Lower lobe of right lung (tissue), 2 donors: ENCODE results near the gene SIAH1. TPM values are rescaled to one million over a fixed set of nuclear protein-coding genes. Genes with fewer than 3 reads are reported as not detected.

Experiments
- ATAC-seq, 2 donors: fragments of 200-7000 bp; cut with Tn5 transposase; one replicate each; pipeline ENCODE4 v1.9.1; 2020 to 2022; ENCODE audit warnings: mild to moderate bottlenecking in 2 of 2, moderate library complexity in 2 of 2
- DNase-seq: peaks from one replicate; pipeline ENCODE4 v3.0.0-alpha.2; 2020
- H3K27ac ChIP-seq: fragments of 200-600 bp; one replicate; pipeline ENCODE4 v1.8.0; 2022
- H3K27me3 ChIP-seq: fragments of 200-600 bp; one replicate; pipeline ENCODE4 v1.8.0; 2022; ENCODE audit warnings: low read depth
- H3K36me3 ChIP-seq: fragments of 200-600 bp; one replicate; pipeline ENCODE4 v1.8.0; 2022; ENCODE audit warnings: mild to moderate bottlenecking
- H3K4me1 ChIP-seq: fragments of 200-600 bp; one replicate; pipeline ENCODE4 v1.8.0; 2022
- H3K4me3 ChIP-seq: fragments of 200-600 bp; one replicate; pipeline ENCODE4 v1.8.0; 2022; ENCODE audit warnings: mild to moderate bottlenecking
- H3K9me3 ChIP-seq: fragments of 200-600 bp; one replicate; pipeline ENCODE4 v1.8.0; 2022
- intact Hi-C: fragments of 100-400 bp; cut with DNase I; formaldehyde crosslinking; loops from one replicate; pipeline ENCODE4 v1.11.0; 2022
- total RNA-seq: library from RNA; stranded (reverse); fragmentation: NEBNext Ultra II Directional; extraction: Animal tissue kit (Norgen Biotek cat#: 25700); gene quantifications from one replicate; pipeline ENCODE4 v1.2.1, GENCODE V29; 2021
- TF ChIP-seq, protein P1 (sequence below): fragments of 200-600 bp; IDR thresholded peaks from one replicate; pipeline ENCODE4 v1.8.0; 2022; ENCODE audit warnings: antibody characterized with exemption, mild to moderate bottlenecking
- donor health status: DM: no; HTN: yes; CAD: no; lungs with severe emphysema.

The SIAH1 gene
- total RNA-seq, 1 donor from 2014 or later = 24.4 TPM

DNA sequence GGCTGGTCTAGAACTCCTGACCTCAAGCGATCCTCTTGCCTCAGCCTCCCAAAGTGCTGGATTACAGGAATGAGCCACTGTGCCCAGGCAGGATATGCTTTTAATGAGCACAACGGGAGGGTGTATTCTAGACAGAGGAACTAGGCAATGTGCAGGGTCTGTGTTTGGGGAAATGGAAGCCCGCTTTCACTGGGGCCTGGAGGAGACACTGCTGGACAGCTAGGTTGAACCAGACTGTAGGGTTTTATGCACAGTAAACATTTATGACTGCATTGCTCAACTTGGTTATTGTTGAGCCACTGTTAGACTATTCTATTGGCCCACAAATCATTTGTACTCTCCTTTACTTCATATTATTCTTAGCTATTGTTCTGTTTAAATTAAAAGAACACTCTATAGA, 10.2 kb upstream of the SIAH1 start:
- no peak for DNase-seq
- intact Hi-C loops = no loop called here
- no peaks in the 10 kb centered on the region for H3K36me3 ChIP-seq
- TF ChIP-seq, protein P1, sequence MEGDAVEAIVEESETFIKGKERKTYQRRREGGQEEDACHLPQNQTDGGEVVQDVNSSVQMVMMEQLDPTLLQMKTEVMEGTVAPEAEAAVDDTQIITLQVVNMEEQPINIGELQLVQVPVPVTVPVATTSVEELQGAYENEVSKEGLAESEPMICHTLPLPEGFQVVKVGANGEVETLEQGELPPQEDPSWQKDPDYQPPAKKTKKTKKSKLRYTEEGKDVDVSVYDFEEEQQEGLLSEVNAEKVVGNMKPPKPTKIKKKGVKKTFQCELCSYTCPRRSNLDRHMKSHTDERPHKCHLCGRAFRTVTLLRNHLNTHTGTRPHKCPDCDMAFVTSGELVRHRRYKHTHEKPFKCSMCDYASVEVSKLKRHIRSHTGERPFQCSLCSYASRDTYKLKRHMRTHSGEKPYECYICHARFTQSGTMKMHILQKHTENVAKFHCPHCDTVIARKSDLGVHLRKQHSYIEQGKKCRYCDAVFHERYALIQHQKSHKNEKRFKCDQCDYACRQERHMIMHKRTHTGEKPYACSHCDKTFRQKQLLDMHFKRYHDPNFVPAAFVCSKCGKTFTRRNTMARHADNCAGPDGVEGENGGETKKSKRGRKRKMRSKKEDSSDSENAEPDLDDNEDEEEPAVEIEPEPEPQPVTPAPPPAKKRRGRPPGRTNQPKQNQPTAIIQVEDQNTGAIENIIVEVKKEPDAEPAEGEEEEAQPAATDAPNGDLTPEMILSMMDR = no peak
- ATAC-seq = peak in 1 of 2 donors; percentile 34
- H3K9me3 ChIP-seq = no peaks in the 10 kb centered on the region
- no peak overlapping the region for H3K4me3 ChIP-seq
- H3K27me3 ChIP-seq = no peaks in the 10 kb centered on the region
- H3K4me1 ChIP-seq = no peaks in the 10 kb centered on the region
- no peak overlapping the region for H3K27ac ChIP-seq

DNA sequence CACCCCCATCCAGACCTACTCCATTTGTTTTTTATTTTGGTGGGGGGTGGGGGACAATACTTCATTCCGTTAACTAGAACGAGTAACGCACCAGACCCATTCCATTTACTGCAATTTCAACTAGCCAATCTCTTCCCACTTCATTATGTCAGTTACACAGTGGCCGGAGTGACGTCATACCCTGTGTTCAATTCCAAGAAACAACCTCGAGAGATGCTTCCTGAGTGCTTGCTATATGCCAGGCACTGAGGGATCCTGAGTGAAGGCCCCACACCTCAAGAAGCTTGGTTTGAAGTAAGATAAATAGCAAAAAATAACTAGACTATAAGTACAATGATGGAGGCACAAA, 9.1 kb upstream of the SIAH1 start:
- H3K27ac ChIP-seq = peak overlapping the region; percentile 24
- TF ChIP-seq, protein P1 = no peak
- DNase-seq = no peak
- H3K27me3 ChIP-seq = no peaks in the 10 kb centered on the region
- no peak overlapping the region for H3K4me3 ChIP-seq
- H3K36me3 ChIP-seq = no peaks in the 10 kb centered on the region
- intact Hi-C loops = no loop called here
- no peaks in the 10 kb centered on the region for H3K9me3 ChIP-seq
- ATAC-seq = no peak
- no peaks in the 10 kb centered on the region for H3K4me1 ChIP-seq

DNA sequence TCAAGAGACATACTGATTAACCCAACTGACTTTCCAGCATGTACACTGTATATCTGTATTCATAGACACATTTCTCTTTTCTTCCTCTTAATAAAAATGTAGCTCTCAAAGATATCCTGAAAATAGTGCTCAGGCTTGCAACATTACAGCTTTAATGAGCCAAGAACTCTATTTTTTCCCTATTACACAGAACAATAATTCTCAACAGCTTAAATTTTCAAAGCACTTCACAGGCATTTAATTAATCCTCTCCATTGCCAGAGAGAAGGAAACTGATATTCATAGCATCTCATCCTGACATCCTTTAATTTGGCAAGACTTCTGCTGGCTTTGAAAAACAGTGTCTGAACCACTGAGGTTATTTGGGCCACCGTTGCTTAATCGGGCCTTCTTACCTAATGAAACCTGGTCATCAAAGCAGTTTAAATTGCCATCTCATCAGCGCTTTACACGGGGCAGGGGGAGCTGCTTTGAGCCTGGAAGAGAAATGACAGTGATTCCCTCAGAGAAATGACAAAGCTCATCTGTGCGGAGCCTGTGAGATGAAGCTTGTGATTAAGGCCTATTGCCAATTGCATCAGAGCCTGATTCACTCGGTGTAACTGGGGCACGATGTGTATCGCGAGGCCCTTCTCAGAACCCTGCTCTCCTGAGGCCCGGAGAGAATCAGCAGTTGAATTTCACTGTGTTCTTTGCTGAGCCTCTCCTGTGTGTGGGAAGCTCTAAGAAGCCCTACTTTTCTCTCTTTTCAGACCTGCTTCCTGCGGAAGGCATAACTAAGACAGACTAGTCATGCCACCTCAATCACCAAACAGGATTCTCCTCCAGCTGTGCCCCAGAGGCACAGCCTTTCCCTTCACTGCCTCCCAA, 8.5 kb upstream of the SIAH1 start:
- H3K4me1 ChIP-seq = no peaks in the 10 kb centered on the region
- intact Hi-C loops = no loop called here

DNA sequence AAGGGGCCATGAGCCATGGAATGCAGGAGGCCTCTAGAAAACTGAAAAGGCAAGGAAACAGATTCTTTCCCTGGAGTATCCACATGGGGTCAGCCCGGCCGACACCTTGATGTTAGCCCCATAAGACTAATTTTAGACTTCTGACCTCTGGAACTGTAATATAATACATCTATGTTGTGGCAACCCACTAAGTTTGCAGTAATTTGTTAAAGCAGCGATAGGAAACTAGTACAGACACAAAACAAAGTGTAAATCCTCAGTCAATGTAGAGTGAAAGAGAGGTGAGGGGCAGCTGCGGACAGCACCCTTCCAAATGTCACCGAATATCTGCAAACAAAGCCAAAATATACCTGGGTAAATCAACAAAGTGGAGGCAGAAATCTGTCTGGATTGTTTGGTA, 7.2 kb upstream of the SIAH1 start:
- TF ChIP-seq, protein P1 = no peak
- no peak for DNase-seq

More for the DNA sequence above, 8.5 kb upstream of the SIAH1 start:
- no peak for DNase-seq
- TF ChIP-seq, protein P1 = no peak
- no peaks in the 10 kb centered on the region for H3K27me3 ChIP-seq
- H3K9me3 ChIP-seq = no peaks in the 10 kb centered on the region
- H3K27ac ChIP-seq = peak overlapping the region; percentile 24
- no peak overlapping the region for H3K4me3 ChIP-seq
- peak; percentile 36 to 50 for ATAC-seq
- H3K36me3 ChIP-seq = no peaks in the 10 kb centered on the region

DNA sequence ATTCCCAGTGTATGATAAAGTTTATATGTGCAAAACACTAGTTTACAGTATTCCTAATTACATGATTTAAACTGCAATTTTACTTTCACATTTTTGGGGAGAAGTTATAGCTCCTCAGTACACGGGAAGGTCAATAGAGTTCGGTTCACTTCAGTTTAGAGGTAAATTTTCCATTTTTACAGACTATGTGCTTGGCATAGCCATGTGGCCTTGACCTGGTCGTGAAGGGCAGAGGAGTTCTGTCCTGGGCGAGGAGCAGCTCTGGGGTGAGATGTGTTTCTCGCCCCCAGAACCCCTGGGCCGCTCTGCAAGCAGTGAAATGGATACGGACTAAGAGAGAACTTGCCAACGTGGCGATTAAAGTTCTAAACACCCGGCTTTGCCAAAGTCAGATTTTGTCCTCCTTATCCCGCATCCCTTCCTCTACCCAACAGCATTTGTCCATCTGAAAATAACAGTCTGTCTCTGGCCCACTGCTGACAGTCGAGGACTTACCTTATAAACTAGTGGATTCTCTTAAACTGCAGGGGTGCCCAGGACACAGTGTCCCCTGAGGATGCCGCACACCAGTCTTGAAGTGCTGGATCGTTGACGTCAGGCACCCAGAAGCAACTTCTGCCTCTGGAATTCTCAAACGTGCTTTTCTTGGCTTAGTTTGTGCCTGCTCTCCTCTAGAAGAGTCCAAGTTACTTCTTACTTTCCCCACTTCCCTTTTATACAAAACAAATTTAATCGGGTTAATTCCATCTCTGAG, 1.5 kb upstream of the SIAH1 start:
- Histone ChIP-seq H3K4me1 (peaks cover 32% of the 10 kb centered on the region), H3K27me3 (no peaks in the 10 kb centered on the region), H3K9me3 (no peaks in the 10 kb centered on the region), H3K27ac (no peak overlapping the region), H3K36me3 (no peaks in the 10 kb centered on the region), H3K4me3 (no peak overlapping the region)
- TF ChIP-seq, protein P1 = no peak
- intact Hi-C loops = no loop called here
- no peak for DNase-seq
- no peak for ATAC-seq

More for the DNA sequence above, 7.2 kb upstream of the SIAH1 start:
- H3K4me1 ChIP-seq = no peaks in the 10 kb centered on the region
- H3K9me3 ChIP-seq = no peaks in the 10 kb centered on the region
- H3K27me3 ChIP-seq = no peaks in the 10 kb centered on the region
- no peak overlapping the region for H3K27ac ChIP-seq
- intact Hi-C loops = no loop called here
- ATAC-seq = no peak
- no peaks in the 10 kb centered on the region for H3K36me3 ChIP-seq
- no peak overlapping the region for H3K4me3 ChIP-seq
